OCI-LY1 (cell line): Measurements from ENCODE around the gene ANP32A.

Experiments used
- EZH2 ChIP-seq: fragments of 200-600 bp; sonication (generic), shearing (Covaris generic); IDR thresholded peaks from 2 replicates; pipeline ENCODE4 v1.8.0; 2017; ENCODE audit warnings: borderline replicate concordance, mixed run types, mild to moderate bottlenecking, antibody characterized with exemption, low read length, moderate library complexity, mixed read lengths
- TF ChIP-seq, protein P1 (sequence below): fragments of 200-600 bp; sonication (generic), shearing (Covaris generic); IDR thresholded peaks from 2 replicates; pipeline ENCODE4 v1.5.1; 2017; ENCODE audit warnings: mild to moderate bottlenecking, antibody characterized with exemption, low read length, moderate library complexity, mixed read lengths

- TF ChIP-seq, protein P1, sequence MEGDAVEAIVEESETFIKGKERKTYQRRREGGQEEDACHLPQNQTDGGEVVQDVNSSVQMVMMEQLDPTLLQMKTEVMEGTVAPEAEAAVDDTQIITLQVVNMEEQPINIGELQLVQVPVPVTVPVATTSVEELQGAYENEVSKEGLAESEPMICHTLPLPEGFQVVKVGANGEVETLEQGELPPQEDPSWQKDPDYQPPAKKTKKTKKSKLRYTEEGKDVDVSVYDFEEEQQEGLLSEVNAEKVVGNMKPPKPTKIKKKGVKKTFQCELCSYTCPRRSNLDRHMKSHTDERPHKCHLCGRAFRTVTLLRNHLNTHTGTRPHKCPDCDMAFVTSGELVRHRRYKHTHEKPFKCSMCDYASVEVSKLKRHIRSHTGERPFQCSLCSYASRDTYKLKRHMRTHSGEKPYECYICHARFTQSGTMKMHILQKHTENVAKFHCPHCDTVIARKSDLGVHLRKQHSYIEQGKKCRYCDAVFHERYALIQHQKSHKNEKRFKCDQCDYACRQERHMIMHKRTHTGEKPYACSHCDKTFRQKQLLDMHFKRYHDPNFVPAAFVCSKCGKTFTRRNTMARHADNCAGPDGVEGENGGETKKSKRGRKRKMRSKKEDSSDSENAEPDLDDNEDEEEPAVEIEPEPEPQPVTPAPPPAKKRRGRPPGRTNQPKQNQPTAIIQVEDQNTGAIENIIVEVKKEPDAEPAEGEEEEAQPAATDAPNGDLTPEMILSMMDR: no peak
- no peak for TF ChIP-seq EZH2
Observed at GRCh38 chr15:68807249-68807648, 13.4 kb downstream of the ANP32A start.
